Vagina (tissue), 2 donors: ENCODE data around the gene SLC5A6.

Experiments used
- POLR2A ChIP-seq, 2 donors: fragments of 450-650 bp; IDR thresholded peaks; one replicate each; pipeline ENCODE4 v1.6.1; 2017; ENCODE audit warnings: antibody characterized with exemption in 2 of 2, mild to moderate bottlenecking in 2 of 2, moderate library complexity in 2 of 2
- POLR2AphosphoS5 ChIP-seq, 2 donors: sonication (generic); formaldehyde crosslinking; IDR thresholded peaks; one replicate each; pipeline ENCODE4 v1.9.0; 2017; ENCODE audit warnings: antibody characterized with exemption in 2 of 2, mild to moderate bottlenecking in 2 of 2, low read depth in 1 of 2; ENCODE audit not compliant: insufficient read depth in 1 of 2
- TF ChIP-seq, protein P1 (sequence below), 3 experiments: fragments of 450-650 bp in 2 of 3; fragments of 200-600 bp in 1 of 3; sonication (generic) in 1 of 3; IDR thresholded peaks; one replicate each; pipeline ENCODE4 v1.5.1; 2017 to 2019; ENCODE audit warnings: antibody characterized with exemption in 3 of 3, mild to moderate bottlenecking in 2 of 3, moderate library complexity in 2 of 3

DNA sequence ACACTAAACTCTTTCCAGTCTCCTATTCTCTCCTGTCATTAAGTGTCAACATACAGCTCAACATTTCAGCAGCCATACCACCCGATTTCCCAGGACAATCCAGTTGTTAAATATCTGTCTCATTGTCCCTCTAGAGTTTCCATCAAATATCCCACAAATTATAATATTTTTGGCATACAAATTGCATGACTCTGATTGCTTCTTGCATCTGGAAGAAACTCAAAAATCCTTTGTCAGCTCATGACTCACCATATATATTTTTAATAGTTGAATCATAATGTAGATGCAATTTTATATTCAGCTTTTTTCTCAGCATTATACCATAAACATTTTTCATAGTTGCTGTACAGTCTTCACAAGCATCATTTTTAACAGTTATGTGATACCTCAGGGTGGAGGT, 43.6 kb upstream of the SLC5A6 start:
- TF ChIP-seq POLR2AphosphoS5 (IDR thresholded peaks at IDR 0.05; ENCODE audit: insufficient read depth in 1 of 2, low read depth in 1 of 2) (no peak), POLR2A (IDR thresholded peaks at IDR 0.05) (no peak)
- TF ChIP-seq, protein P1, sequence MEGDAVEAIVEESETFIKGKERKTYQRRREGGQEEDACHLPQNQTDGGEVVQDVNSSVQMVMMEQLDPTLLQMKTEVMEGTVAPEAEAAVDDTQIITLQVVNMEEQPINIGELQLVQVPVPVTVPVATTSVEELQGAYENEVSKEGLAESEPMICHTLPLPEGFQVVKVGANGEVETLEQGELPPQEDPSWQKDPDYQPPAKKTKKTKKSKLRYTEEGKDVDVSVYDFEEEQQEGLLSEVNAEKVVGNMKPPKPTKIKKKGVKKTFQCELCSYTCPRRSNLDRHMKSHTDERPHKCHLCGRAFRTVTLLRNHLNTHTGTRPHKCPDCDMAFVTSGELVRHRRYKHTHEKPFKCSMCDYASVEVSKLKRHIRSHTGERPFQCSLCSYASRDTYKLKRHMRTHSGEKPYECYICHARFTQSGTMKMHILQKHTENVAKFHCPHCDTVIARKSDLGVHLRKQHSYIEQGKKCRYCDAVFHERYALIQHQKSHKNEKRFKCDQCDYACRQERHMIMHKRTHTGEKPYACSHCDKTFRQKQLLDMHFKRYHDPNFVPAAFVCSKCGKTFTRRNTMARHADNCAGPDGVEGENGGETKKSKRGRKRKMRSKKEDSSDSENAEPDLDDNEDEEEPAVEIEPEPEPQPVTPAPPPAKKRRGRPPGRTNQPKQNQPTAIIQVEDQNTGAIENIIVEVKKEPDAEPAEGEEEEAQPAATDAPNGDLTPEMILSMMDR (IDR thresholded peaks at IDR 0.05) = no peak
